MCF 10A (cell line): ENCODE measurements around the gene SPNS1. TPM values are rescaled to one million over a fixed set of nuclear protein-coding genes. Genes with fewer than 3 reads are reported as not detected.

Experiments
- BruUV-seq: library from RNA; stranded (reverse); fragments of 400-500 nt; replicated peaks from 2 replicates; lab custom pipeline; 2021; lab: Mats Ljungman, UMichigan
- CTCF ChIA-PET: fragments of 300-600 bp; sonication (Branson Sonifier 250); formaldehyde crosslinking; extraction: SDS; loops from one replicate; lab custom pipeline; 2021; ENCODE audit warnings: antibody characterized with exemption, inconsistent platforms; lab: Yijun Ruan, JAX
- POLR2A ChIA-PET: fragments of 300-600, 350-650 bp; sonication (Branson Sonifier 250); formaldehyde crosslinking; extraction: SDS; loops from one replicate; lab custom pipeline; 2020; ENCODE audit warnings: antibody characterized with exemption, inconsistent platforms; lab: Yijun Ruan, JAX
- DNase-seq: peaks from one replicate; pipeline ENCODE4 v3.0.0-alpha.2; 2018; ENCODE audit not compliant: unreplicated experiment
- H3K27ac Mint-ChIP-seq: one replicate; pipeline ENCODE4 v1.8.0; 2022; ENCODE audit warnings: mild to moderate bottlenecking, low read depth, mixed read lengths; ENCODE audit not compliant: unreplicated experiment
- H3K27me3 Mint-ChIP-seq: one replicate; pipeline ENCODE4 v1.8.0; 2022; ENCODE audit warnings: mixed read lengths; ENCODE audit not compliant: insufficient read depth, unreplicated experiment
- H3K36me3 Mint-ChIP-seq: one replicate; pipeline ENCODE4 v1.8.0; 2022; ENCODE audit warnings: mild to moderate bottlenecking, moderate library complexity, mixed read lengths; ENCODE audit not compliant: insufficient read depth, unreplicated experiment
- H3K4me1 Mint-ChIP-seq: one replicate; pipeline ENCODE4 v1.8.0; 2022; ENCODE audit warnings: mixed read lengths; ENCODE audit not compliant: insufficient read depth, unreplicated experiment
- H3K4me3 Mint-ChIP-seq: one replicate; pipeline ENCODE4 v1.8.0; 2022; ENCODE audit warnings: mild to moderate bottlenecking, moderate library complexity, mixed read lengths; ENCODE audit not compliant: unreplicated experiment
- H3K9me3 Mint-ChIP-seq: one replicate; pipeline ENCODE4 v1.8.0; 2022; ENCODE audit warnings: mixed read lengths; ENCODE audit not compliant: unreplicated experiment
- intact Hi-C: fragments of 100-400 bp; cut with micrococcal nuclease; formaldehyde crosslinking; loops from 2 replicates; pipeline ENCODE4 v1.14.1; 2022
- total RNA-seq: library from RNA; stranded (reverse); gene quantifications from 2 replicates; pipeline ENCODE4 v1.2.3, GENCODE V29; 2022
- TF ChIP-seq, protein P1 (sequence below): fragments of 200-600 bp; IDR thresholded peaks from one replicate; pipeline ENCODE4 v1.8.0; 2022; ENCODE audit warnings: antibody characterized with exemption, mild to moderate bottlenecking; ENCODE audit not compliant: unreplicated experiment

Gene SPNS1
- total RNA-seq, 1 experiment from 2014 or later: 25.2 TPM

DNA sequence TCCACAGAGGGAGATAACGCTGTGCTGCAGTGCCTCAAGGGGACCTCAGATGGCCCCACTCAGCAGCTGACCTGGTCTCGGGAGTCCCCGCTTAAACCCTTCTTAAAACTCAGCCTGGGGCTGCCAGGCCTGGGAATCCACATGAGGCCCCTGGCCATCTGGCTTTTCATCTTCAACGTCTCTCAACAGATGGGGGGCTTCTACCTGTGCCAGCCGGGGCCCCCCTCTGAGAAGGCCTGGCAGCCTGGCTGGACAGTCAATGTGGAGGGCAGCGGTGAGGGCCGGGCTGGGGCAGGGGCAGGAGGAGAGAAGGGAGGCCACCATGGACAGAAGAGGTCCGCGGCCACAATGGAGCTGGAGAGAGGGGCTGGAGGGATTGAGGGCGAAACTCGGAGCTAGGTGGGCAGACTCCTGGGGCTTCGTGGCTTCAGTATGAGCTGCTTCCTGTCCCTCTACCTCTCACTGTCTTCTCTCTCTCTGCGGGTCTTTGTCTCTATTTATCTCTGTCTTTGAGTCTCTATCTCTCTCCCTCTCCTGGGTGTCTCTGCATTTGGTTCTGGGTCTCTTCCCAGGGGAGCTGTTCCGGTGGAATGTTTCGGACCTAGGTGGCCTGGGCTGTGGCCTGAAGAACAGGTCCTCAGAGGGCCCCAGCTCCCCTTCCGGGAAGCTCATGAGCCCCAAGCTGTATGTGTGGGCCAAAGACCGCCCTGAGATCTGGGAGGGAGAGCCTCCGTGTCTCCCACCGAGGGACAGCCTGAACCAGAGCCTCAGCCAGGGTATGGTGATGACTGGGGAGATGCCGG, 42.0 kb upstream of the SPNS1 start:
- CTCF ChIA-PET: interaction anchor here (1.1 to 2.4 kb wide), 2 partner anchors 12 to 63 kb away, joined by 3 to 10 read pairs; no protein-coding TSS in a partner anchor
- intact Hi-C loops: no loop called here
- DNase-seq: no peak
- no peaks in the 10 kb centered on the region for H3K9me3 Mint-ChIP-seq
- TF ChIP-seq, protein P1, sequence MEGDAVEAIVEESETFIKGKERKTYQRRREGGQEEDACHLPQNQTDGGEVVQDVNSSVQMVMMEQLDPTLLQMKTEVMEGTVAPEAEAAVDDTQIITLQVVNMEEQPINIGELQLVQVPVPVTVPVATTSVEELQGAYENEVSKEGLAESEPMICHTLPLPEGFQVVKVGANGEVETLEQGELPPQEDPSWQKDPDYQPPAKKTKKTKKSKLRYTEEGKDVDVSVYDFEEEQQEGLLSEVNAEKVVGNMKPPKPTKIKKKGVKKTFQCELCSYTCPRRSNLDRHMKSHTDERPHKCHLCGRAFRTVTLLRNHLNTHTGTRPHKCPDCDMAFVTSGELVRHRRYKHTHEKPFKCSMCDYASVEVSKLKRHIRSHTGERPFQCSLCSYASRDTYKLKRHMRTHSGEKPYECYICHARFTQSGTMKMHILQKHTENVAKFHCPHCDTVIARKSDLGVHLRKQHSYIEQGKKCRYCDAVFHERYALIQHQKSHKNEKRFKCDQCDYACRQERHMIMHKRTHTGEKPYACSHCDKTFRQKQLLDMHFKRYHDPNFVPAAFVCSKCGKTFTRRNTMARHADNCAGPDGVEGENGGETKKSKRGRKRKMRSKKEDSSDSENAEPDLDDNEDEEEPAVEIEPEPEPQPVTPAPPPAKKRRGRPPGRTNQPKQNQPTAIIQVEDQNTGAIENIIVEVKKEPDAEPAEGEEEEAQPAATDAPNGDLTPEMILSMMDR: no peak
- no peak overlapping the region for H3K4me3 Mint-ChIP-seq
- H3K27ac Mint-ChIP-seq: no peak overlapping the region
- no TSS peak for BruUV-seq
- POLR2A ChIA-PET: interaction anchor here (0.6 kb wide), 1 partner anchor 83 kb away, joined by 5 read pairs; no protein-coding TSS in a partner anchor
- H3K4me1 Mint-ChIP-seq: no peaks in the 10 kb centered on the region
- H3K36me3 Mint-ChIP-seq: no peaks in the 10 kb centered on the region
- H3K27me3 Mint-ChIP-seq: no peaks in the 10 kb centered on the region

DNA sequence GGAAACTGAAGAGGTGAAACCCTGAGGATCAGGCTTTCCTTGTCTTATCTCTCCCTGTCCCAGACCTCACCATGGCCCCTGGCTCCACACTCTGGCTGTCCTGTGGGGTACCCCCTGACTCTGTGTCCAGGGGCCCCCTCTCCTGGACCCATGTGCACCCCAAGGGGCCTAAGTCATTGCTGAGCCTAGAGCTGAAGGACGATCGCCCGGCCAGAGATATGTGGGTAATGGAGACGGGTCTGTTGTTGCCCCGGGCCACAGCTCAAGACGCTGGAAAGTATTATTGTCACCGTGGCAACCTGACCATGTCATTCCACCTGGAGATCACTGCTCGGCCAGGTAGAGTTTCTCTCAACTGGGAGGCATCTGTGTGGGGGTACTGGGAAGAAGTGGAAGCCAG, 41.4 kb upstream of the SPNS1 start:
- TF ChIP-seq, protein P1: no peak
- no peak for DNase-seq
- H3K36me3 Mint-ChIP-seq: no peaks in the 10 kb centered on the region
- no peak overlapping the region for H3K4me3 Mint-ChIP-seq
- H3K9me3 Mint-ChIP-seq: no peaks in the 10 kb centered on the region
- POLR2A ChIA-PET: no interaction called here
- no peaks in the 10 kb centered on the region for H3K4me1 Mint-ChIP-seq
- intact Hi-C loops: no loop called here
- no peaks in the 10 kb centered on the region for H3K27me3 Mint-ChIP-seq
- no peak overlapping the region for H3K27ac Mint-ChIP-seq
- CTCF ChIA-PET: interaction anchor here (0.6 to 2.4 kb wide), 3 partner anchors 11 to 316 kb away, joined by 3 to 10 read pairs (median 3); no protein-coding TSS in a partner anchor
- no TSS peak for BruUV-seq

DNA sequence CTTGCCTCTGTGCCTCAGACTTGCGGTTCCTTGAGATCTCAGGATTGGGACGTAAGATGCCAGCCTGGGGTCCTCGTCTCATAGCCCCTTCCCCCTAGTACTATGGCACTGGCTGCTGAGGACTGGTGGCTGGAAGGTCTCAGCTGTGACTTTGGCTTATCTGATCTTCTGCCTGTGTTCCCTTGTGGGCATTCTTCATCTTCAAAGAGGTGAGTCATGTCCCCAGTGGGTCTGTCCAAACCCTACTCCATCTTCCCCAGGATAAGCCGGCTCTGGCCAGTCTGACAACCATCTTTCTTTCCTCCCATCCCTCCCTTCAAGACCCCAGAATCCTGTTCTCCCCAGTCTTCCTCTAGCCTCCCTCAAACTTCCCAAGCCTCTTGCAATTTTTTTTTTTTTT, 39.2 kb upstream of the SPNS1 start:
- intact Hi-C loops: no loop called here
- Mint-ChIP-seq H3K9me3 (no peaks in the 10 kb centered on the region), H3K27ac (no peak overlapping the region), H3K4me3 (no peak overlapping the region), H3K36me3 (no peaks in the 10 kb centered on the region), H3K27me3 (no peaks in the 10 kb centered on the region), H3K4me1 (no peaks in the 10 kb centered on the region)
- BruUV-seq: no TSS peak
- TF ChIP-seq, protein P1: no peak
- ChIA-PET CTCF (interaction anchor here (1.1 kb wide), 1 partner anchor 10 kb away, joined by 5 read pairs; no protein-coding TSS in a partner anchor), POLR2A (interaction anchor here (1.1 kb wide), 1 partner anchor 10 kb away, joined by 4 read pairs; no protein-coding TSS in a partner anchor)
- no peak for DNase-seq

DNA sequence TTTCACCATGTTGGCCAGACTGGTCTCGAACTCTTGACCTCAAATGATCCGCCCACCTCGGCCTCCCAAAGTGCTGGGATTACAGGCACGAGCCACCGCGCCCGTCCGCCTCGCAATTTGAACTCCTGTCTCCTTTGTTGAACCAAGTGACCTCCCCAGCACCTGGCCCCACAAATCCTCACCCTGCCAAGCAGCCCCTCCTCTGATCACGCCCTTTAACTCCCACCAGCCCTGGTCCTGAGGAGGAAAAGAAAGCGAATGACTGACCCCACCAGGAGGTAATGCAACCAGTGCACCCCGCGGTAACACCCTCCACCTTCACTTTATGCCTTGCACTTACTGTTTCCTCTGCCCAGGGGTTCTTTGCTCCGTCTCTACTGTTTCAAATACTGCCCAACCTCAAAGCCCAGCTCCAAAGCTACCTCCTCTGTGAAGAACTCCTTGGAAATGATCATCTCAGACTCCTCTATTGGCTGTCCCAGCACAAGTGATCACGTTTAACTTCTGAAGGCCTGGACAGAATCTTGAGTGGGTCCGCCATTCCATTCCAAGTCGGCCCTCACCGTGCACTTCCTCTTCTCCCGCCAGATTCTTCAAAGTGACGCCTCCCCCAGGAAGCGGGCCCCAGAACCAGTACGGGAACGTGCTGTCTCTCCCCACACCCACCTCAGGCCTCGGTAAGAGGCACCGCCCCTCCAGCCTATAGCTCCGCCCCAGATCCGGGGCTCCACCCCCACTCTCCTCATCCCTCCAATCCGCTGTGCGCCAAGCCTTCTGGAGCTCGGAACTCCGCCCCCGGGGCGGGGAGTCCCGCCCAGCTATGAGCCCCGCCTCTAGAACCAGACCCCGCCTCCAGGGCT, 38.4 kb upstream of the SPNS1 start:
- Mint-ChIP-seq H3K4me3 (no peak overlapping the region), H3K4me1 (no peaks in the 10 kb centered on the region), H3K36me3 (no peaks in the 10 kb centered on the region), H3K27ac (no peak overlapping the region), H3K9me3 (no peaks in the 10 kb centered on the region), H3K27me3 (no peaks in the 10 kb centered on the region)
- CTCF ChIA-PET: interaction anchor here (0.9 to 1.3 kb wide), 3 partner anchors 9 to 11 kb away, joined by 3 to 7 read pairs (median 5); no protein-coding TSS in a partner anchor
- intact Hi-C loops: no loop called here
- BruUV-seq: no TSS peak
- POLR2A ChIA-PET: interaction anchor here (1.1 kb wide), 2 partner anchors 9 to 10 kb away, joined by 3 to 4 read pairs; no protein-coding TSS in a partner anchor
- peak; percentile 39 for DNase-seq
- TF ChIP-seq, protein P1: no peak
